Adipocyte (in vitro differentiated cells): ENCODE data around the gene FOXB1.

Experiments
- DNase-seq: peaks from one replicate; pipeline ENCODE4 v3.0.0-alpha.2; 2015; ENCODE audit warnings: low read depth
- H3K27me3 ChIP-seq: replicated peaks from 2 replicates; pipeline ENCODE4 v1.7.0; 2013; ENCODE audit warnings: mild to moderate bottlenecking, low read length, moderate library complexity; ENCODE audit not compliant: control insufficient read depth, insufficient read depth
- H3K36me3 ChIP-seq: 2 replicates; pipeline ENCODE4 v1.7.0; 2013; ENCODE audit warnings: low read length, mild to moderate bottlenecking, moderate library complexity; ENCODE audit not compliant: control insufficient read depth, insufficient read depth, severe bottlenecking
- H3K4me1 ChIP-seq: 2 replicates; pipeline ENCODE4 v1.7.0; 2013; ENCODE audit warnings: mild to moderate bottlenecking, low read length, moderate library complexity; ENCODE audit not compliant: control insufficient read depth, insufficient read depth
- H3K4me3 ChIP-seq: 2 replicates; pipeline ENCODE4 v1.7.0; 2013; ENCODE audit warnings: mild to moderate bottlenecking, low read length, moderate library complexity
- H3K9ac ChIP-seq: 2 replicates; pipeline ENCODE4 v1.7.0; 2013; ENCODE audit warnings: mild to moderate bottlenecking, low read length, moderate library complexity
- H3K9me3 ChIP-seq: 2 replicates; pipeline ENCODE4 v1.7.0; 2013; ENCODE audit warnings: mild to moderate bottlenecking, low read length, moderate library complexity; ENCODE audit not compliant: control insufficient read depth

Gene FOXB1

DNA sequence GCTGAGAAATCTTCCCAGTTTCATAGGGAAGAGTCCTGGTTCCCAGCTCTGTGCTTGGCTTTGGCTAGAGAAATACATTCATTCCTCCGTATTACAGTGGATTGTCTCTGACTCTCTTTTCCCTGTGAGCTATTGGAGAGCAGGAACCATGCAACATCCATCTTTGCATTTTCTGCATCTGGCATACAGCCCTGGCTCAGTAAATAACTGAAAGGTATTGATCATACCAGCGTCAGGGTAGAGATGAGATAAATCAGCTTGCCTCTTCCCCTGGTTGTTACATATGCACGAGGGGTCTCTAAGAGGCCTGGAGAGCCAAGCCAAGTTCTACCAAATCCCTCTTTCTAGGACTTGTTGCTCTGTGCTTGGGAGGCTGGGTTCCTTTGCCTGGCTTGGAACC lies 35.2 kb downstream of the FOXB1 start:
- H3K27me3 ChIP-seq = peaks cover 49% of the 10 kb centered on the region
- no peak overlapping the region for H3K9ac ChIP-seq
- no peak overlapping the region for H3K4me3 ChIP-seq
- H3K36me3 ChIP-seq = no peaks in the 10 kb centered on the region
- H3K9me3 ChIP-seq = no peaks in the 10 kb centered on the region
- no peak for DNase-seq
- no peaks in the 10 kb centered on the region for H3K4me1 ChIP-seq

DNA sequence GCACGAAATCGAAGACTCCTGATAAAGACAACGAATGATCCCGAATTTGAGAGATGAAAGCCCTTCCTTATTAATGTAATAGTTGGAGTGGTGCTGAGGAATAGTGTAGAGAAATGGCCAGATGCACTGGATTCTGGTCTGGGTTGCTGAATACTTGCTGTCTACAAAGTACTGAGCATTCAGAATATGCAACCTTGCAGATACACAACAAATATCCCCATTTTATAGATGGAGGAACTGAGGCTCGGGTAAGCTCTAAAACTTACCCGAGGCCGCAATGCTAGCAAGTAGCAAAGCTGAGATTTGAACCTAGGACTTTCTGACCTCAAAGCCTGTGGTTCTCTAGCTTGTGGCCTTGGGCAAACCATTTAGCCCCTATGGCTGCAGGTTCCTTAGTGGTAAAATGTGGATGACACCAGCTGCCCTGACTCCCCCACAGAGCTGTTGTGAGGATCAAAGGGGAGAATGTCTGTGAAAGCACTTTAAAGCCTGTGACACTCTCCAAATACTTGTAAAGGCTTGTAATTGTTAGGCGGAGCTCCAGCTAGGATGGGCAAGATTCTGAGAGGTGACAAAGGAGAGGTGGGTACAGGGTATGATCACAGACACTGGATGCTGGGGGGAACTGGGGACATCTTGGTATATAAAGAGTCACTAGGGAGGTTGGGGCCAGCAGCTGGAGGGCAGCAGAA lies 39.8 kb downstream of the FOXB1 start:
- peaks cover 4% of the 10 kb centered on the region for H3K4me1 ChIP-seq
- DNase-seq = no peak
- no peaks in the 10 kb centered on the region for H3K9me3 ChIP-seq
- H3K4me3 ChIP-seq = no peak overlapping the region
- no peaks in the 10 kb centered on the region for H3K36me3 ChIP-seq
- H3K9ac ChIP-seq = no peak overlapping the region
- H3K27me3 ChIP-seq = peaks cover 34% of the 10 kb centered on the region

DNA sequence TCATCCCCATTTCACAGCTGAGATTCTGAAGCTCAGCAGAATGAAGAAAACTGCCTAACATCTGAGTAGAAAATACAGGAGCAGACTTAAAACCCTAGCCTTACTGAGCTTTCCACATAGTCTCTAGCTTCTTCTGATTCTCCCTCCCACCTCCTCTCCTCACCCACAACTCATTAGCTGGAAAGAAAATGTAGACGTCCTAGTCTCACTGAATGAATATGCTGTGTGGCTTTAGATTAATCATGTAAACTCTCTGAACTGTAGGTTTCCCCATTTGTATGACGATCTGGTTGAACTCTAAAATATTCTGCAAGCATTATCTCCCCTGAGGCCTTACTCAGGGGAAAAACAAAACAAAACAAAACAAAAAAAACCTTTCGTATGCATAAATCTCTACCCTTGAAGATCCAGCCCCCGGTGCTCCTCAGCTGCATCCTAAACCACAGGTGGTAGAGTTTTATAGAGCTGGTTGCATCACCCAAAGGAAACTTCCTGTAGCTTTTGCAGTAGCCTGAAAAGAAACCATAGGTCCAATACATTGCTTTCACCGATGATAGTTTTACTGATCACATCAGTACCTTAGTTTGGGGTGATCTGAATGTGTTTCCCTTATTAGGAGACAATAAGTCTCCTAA lies 40.6 kb downstream of the FOXB1 start:
- H3K27me3 ChIP-seq = peaks cover 26% of the 10 kb centered on the region
- H3K4me1 ChIP-seq = peaks cover 4% of the 10 kb centered on the region
- H3K9me3 ChIP-seq = peaks cover 6% of the 10 kb centered on the region
- H3K9ac ChIP-seq = no peak overlapping the region
- no peak overlapping the region for H3K4me3 ChIP-seq
- no peaks in the 10 kb centered on the region for H3K36me3 ChIP-seq
- DNase-seq = no peak

DNA sequence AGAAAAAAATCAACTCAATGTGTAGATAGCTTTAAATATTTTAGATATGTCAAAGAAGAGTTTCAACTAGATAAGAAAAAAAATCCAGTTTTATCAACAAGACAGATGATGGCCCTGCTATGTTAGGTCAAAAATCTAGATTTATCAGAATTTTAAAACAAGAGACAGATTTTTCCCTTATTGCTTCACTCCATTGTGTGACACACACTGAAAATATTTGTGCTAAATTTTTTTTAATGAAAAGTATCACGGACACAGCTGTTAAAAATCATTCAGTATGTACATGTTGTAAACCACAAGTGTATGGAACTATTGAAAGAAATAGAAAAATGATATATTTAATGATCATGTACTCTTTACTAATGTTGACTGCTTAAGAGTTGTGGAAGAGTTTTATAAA lies 43.6 kb downstream of the FOXB1 start:
- Histone ChIP-seq H3K36me3 (no peaks in the 10 kb centered on the region), H3K27me3 (peaks cover 17% of the 10 kb centered on the region), H3K9ac (no peak overlapping the region), H3K4me1 (peaks cover 4% of the 10 kb centered on the region), H3K4me3 (no peak overlapping the region), H3K9me3 (peaks cover 16% of the 10 kb centered on the region)
- DNase-seq = peak; percentile 54

DNA sequence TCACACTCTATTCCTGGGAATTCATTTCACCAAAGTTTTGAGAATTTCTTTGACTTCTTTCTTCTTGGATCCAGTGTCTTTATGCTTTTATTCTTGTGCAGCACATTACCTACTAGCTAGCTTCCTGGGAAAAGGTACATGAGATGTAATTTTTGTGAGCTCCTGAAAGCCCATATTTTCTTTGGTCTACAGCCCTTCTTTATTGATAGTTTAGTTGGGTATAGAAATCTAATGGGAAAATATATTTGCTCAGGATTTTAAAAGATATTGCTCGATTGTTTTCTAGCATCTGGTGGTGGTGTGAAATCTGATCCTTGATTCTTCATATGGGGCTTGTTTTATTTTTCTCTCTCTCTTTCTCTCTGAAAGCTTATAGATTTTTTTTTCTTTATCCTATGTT lies 45.8 kb downstream of the FOXB1 start:
- peaks cover 16% of the 10 kb centered on the region for H3K9me3 ChIP-seq
- no peaks in the 10 kb centered on the region for H3K27me3 ChIP-seq
- H3K9ac ChIP-seq = no peak overlapping the region
- H3K36me3 ChIP-seq = no peaks in the 10 kb centered on the region
- peaks cover 4% of the 10 kb centered on the region for H3K4me1 ChIP-seq
- no peak for DNase-seq
- no peak overlapping the region for H3K4me3 ChIP-seq

DNA sequence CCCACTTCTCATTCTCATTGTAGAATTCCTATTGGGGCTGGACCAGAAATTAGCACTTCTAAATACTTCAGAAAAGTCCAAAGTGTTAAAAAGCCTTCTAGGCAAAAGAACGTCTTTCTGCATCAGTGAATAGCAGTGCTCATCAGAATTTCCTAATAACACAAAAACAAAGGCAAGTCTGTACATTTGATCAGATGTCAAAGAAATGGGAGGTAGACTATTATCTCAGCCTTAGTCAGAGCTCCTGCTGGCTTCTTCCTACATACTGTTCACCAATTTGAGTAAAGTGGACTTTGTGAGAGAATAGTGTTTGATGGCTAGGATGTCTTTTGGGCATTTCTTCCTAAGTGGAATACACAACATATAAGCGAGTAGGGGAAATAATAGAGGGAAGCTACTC lies 48.7 kb downstream of the FOXB1 start:
- Histone ChIP-seq H3K4me1 (no peaks in the 10 kb centered on the region), H3K27me3 (peaks cover 19% of the 10 kb centered on the region), H3K4me3 (no peak overlapping the region), H3K9me3 (peaks cover 16% of the 10 kb centered on the region), H3K9ac (no peak overlapping the region), H3K36me3 (no peaks in the 10 kb centered on the region)
- DNase-seq = no peak

DNA sequence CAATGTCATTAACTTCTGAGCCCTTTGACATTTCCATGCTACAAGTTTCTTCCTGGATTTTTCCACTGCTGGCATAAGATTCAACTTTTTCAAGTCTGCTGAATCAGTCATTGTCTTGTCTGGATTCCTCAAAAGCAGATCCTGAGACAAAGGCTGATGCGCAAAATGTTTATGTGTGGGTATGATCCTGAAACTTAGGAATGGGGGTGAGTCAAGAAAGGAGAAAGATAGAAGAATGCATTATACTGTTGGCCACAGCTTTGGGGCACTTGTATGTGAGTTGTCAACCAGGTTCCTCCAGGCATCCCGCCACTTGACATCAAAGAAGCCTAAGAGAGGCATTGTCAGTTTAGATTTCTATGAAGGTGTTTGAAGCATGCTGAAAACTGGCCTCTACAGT lies 50.4 kb downstream of the FOXB1 start:
- Histone ChIP-seq H3K27me3 (peaks cover 19% of the 10 kb centered on the region), H3K4me3 (no peak overlapping the region), H3K9me3 (peaks cover 13% of the 10 kb centered on the region), H3K4me1 (no peaks in the 10 kb centered on the region), H3K36me3 (no peaks in the 10 kb centered on the region), H3K9ac (no peak overlapping the region)
- no peak for DNase-seq
